Measurements from ENCODE around the gene PLCXD1. TPM values are rescaled to one million over a fixed set of nuclear protein-coding genes. Genes with fewer than 3 reads are reported as not detected.

The PLCXD1 gene
- total and polyA plus RNA-seq, 8 donors: 17.0 to 58.2 (median 36.7) TPM

- TF ChIP-seq CTCF (IDR thresholded peaks at IDR 0.05): no peak
- no peaks in the 10 kb centered on the region for H3K27me3 ChIP-seq
- no peak overlapping the region for H3K4me3 ChIP-seq
- H3K36me3 ChIP-seq: no peaks in the 10 kb centered on the region
- peaks cover 0 to 5% of the 10 kb centered on the region in 2 donors for H3K9me3 ChIP-seq
- no peak for DNase-seq
- H3K4me1 ChIP-seq: no peaks in the 10 kb centered on the region
- no peak for ATAC-seq
- intact Hi-C loops (cut with DNase I): no loop called here
- no peak overlapping the region for H3K27ac ChIP-seq
Observed at GRCh38 chrX:257681-258289, 23.4 kb upstream of the PLCXD1 start.

- peaks cover 0 to 2% of the 10 kb centered on the region in 2 donors for H3K9me3 ChIP-seq
- H3K27ac ChIP-seq: no peak overlapping the region
- intact Hi-C loops (cut with DNase I): no loop called here
Observed at GRCh38 chrX:258291-259040, 22.7 kb upstream of the PLCXD1 start.

GRCh38 chrX:259692-260355 lies 21.4 kb upstream of the PLCXD1 start:
- Histone ChIP-seq H3K4me1 (peaks cover 0 to 3% of the 10 kb centered on the region in 2 donors), H3K4me3 (no peak overlapping the region), H3K9me3 (no peaks in the 10 kb centered on the region), H3K36me3 (no peaks in the 10 kb centered on the region), H3K27ac (no peak overlapping the region), H3K27me3 (no peaks in the 10 kb centered on the region)
- TF ChIP-seq CTCF (IDR thresholded peaks at IDR 0.05): no peak
- no peak for DNase-seq
- intact Hi-C loops (cut with DNase I): no loop called here
- no peak for ATAC-seq

More at GRCh38 chrX:258291-259040, 22.7 kb upstream of the PLCXD1 start:
- Histone ChIP-seq H3K27me3 (no peaks in the 10 kb centered on the region), H3K36me3 (no peaks in the 10 kb centered on the region), H3K4me1 (no peaks in the 10 kb centered on the region), H3K4me3 (no peak overlapping the region)
- no peak for TF ChIP-seq CTCF (IDR thresholded peaks at IDR 0.05)
- DNase-seq (no peak), ATAC-seq (no peak)

GRCh38 chrX:261167-261918 lies 19.8 kb upstream of the PLCXD1 start:
- peak in 1 of 4 donors; percentile 80 for DNase-seq
- H3K4me3 ChIP-seq: no peak overlapping the region
- no peaks in the 10 kb centered on the region for H3K36me3 ChIP-seq
- H3K9me3 ChIP-seq: no peaks in the 10 kb centered on the region
- no peaks in the 10 kb centered on the region for H3K27me3 ChIP-seq
- no peak for ATAC-seq
- TF ChIP-seq CTCF (IDR thresholded peaks at IDR 0.05): no peak
- intact Hi-C loops (cut with DNase I): no loop called here
- H3K4me1 ChIP-seq: peaks cover 0 to 3% of the 10 kb centered on the region in 2 donors
- H3K27ac ChIP-seq: no peak overlapping the region
